ENCODE data around the gene AUH.

AUH gene

GRCh38 chr9:91185193-91185886 is 176.4 kb downstream of the AUH start:
- DNase-seq (ENCODE audit: low read depth, low spot score), result no peak
- TF ChIP-seq, protein P1, sequence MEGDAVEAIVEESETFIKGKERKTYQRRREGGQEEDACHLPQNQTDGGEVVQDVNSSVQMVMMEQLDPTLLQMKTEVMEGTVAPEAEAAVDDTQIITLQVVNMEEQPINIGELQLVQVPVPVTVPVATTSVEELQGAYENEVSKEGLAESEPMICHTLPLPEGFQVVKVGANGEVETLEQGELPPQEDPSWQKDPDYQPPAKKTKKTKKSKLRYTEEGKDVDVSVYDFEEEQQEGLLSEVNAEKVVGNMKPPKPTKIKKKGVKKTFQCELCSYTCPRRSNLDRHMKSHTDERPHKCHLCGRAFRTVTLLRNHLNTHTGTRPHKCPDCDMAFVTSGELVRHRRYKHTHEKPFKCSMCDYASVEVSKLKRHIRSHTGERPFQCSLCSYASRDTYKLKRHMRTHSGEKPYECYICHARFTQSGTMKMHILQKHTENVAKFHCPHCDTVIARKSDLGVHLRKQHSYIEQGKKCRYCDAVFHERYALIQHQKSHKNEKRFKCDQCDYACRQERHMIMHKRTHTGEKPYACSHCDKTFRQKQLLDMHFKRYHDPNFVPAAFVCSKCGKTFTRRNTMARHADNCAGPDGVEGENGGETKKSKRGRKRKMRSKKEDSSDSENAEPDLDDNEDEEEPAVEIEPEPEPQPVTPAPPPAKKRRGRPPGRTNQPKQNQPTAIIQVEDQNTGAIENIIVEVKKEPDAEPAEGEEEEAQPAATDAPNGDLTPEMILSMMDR (IDR thresholded peaks at IDR 0.05; ENCODE audit: insufficient read depth, low read length, missing control alignments), result no peak
- POLR2A ChIA-PET, result no interaction called here
- CTCF ChIA-PET, result interaction anchor here (0.6 kb wide), 1 partner anchor 8 kb away, joined by 3 read pairs; no protein-coding TSS in a partner anchor
- H3K4me3 ChIP-seq (ENCODE audit: low read depth, low read length), result no peak overlapping the region

GRCh38 chr9:91182429-91183225 is 179.1 kb downstream of the AUH start:
- no peak for DNase-seq (ENCODE audit: low read depth, low spot score)
- ChIA-PET POLR2A (no interaction called here), CTCF (interaction anchor here (2.3 kb wide), 1 partner anchor 268 kb away, joined by 7 read pairs; no protein-coding TSS in a partner anchor)
- H3K4me3 ChIP-seq (ENCODE audit: low read depth, low read length), result no peak overlapping the region
- TF ChIP-seq, protein P1 (IDR thresholded peaks at IDR 0.05; ENCODE audit: insufficient read depth, low read length, missing control alignments), result no peak

- ChIA-PET CTCF (no interaction called here), POLR2A (no interaction called here)
- TF ChIP-seq, protein P1 (IDR thresholded peaks at IDR 0.05; ENCODE audit: insufficient read depth, low read length, missing control alignments), result no peak
- no peak for DNase-seq (ENCODE audit: low read depth, low spot score)
- H3K4me3 ChIP-seq (ENCODE audit: low read depth, low read length), result no peak overlapping the region
Measured at GRCh38 chr9:91181541-91181940, 180.2 kb downstream of the AUH start.

GRCh38 chr9:91180930-91181268 is 180.8 kb downstream of the AUH start:
- no peak overlapping the region for H3K4me3 ChIP-seq (ENCODE audit: low read depth, low read length)
- ChIA-PET POLR2A (no interaction called here), CTCF (no interaction called here)
- DNase-seq (ENCODE audit: low read depth, low spot score), result no peak
- TF ChIP-seq, protein P1 (IDR thresholded peaks at IDR 0.05; ENCODE audit: insufficient read depth, low read length, missing control alignments), result no peak

- TF ChIP-seq, protein P1 (IDR thresholded peaks at IDR 0.05; ENCODE audit: insufficient read depth, low read length, missing control alignments), result no peak
- H3K4me3 ChIP-seq (ENCODE audit: low read depth, low read length), result no peak overlapping the region
- POLR2A ChIA-PET, result no interaction called here
- no peak for DNase-seq (ENCODE audit: low read depth, low spot score)
- CTCF ChIA-PET, result interaction anchor here (1.4 kb wide), 1 partner anchor 266 kb away, joined by 4 read pairs; no protein-coding TSS in a partner anchor
Measured at GRCh38 chr9:91180240-91180929, 181.3 kb downstream of the AUH start.

Data from AG04449 (cell line).